ENCODE data around the gene SEMA5A. TPM values are rescaled to one million over a fixed set of nuclear protein-coding genes. Genes with fewer than 3 reads are reported as not detected.

The SEMA5A gene
- total RNA-seq, 4 donors from 2014 or later, result 2.6 to 36.5 (median 4.7) TPM

GRCh38 chr5:9477537-9477936, 68.3 kb downstream of the SEMA5A start:
- no peak for TF ChIP-seq CTCF (IDR thresholded peaks at IDR 0.05; ENCODE audit: low read depth)

GRCh38 chr5:9474219-9475002, 71.5 kb downstream of the SEMA5A start:
- TF ChIP-seq CTCF (IDR thresholded peaks at IDR 0.05; ENCODE audit: low read depth), result no peak

GRCh38 chr5:9473624-9474023, 72.3 kb downstream of the SEMA5A start:
- no peak for TF ChIP-seq CTCF (IDR thresholded peaks at IDR 0.05; ENCODE audit: low read depth)

GRCh38 chr5:9470410-9470809, 75.5 kb downstream of the SEMA5A start:
- no peak for TF ChIP-seq CTCF (IDR thresholded peaks at IDR 0.05; ENCODE audit: low read depth)

- TF ChIP-seq CTCF (IDR thresholded peaks at IDR 0.05; ENCODE audit: low read depth), result no peak
These were observed 77.9 kb downstream of the SEMA5A start for GRCh38 chr5:9468060-9468388.

GRCh38 chr5:9467199-9468059, 78.4 kb downstream of the SEMA5A start:
- no peak for TF ChIP-seq CTCF (IDR thresholded peaks at IDR 0.05; ENCODE audit: low read depth)

- TF ChIP-seq CTCF (IDR thresholded peaks at IDR 0.05; ENCODE audit: low read depth), result no peak
These were observed 79.2 kb downstream of the SEMA5A start for GRCh38 chr5:9466697-9467096.
